Skin of body (tissue), 2 donors: Measurements from ENCODE around the gene GALNT17. TPM values are rescaled to one million over a fixed set of nuclear protein-coding genes. Genes with fewer than 3 reads are reported as not detected.
A peak's percentile ranks its signal among the peaks of the same experiment; 100 is the strongest.

ENCODE experiments used
- DNase-seq: peaks from one replicate; lab custom pipeline; 2025; lab: John Stamatoyannopoulos, UW
- total RNA-seq: library from RNA; depleted of rRNA; stranded (reverse); fragments of >200 nt; gene quantifications from one replicate; pipeline ENCODE4 v1.2.3, GENCODE V29; 2014

GALNT17 gene
- total RNA-seq: 6.3 TPM

DNA sequence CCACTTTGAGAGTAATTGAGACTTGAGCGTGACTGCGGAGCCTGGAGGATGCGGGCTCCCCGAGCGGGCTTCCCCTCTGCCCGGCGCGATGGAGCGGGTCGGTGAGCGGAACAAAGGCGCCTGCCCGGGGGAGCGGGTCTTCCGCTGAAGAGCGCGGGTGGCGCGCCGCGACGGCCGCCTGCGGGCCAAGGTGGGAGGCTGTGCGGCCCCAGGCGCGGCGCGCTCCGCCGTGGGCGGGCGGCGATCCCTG is at the start of gene GALNT17:
TSS of gene GALNT17 (plus strand) at position 18 of the 250 bp plus-strand sequence.
- no peak for DNase-seq

GRCh38 chr7:71095266-71095860 is 36.6 kb upstream of the GALNT17 start:
- DNase-seq: no peak

- DNase-seq: no peak
These were observed 35.6 kb upstream of the GALNT17 start for GRCh38 chr7:71096351-71096750.

DNA sequence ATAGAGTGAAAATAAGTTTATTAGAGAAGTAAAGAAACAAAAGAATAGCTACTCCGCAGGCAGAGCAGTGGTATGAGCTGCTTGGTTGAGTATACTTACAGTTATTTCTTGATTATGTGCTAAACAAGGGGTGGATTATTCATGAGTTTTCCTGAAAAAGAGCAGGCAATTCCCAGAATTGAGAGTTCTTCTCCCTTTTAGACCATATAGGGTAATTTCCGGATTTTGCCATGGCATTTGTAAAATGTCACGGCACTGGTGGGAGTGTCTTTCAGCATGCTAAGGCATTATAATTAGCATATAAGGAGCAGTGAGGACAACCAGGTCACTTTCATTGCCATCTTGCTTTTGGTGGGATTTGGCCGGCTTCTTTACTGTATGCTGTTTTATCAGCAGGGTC is 25.7 kb upstream of the GALNT17 start:
- DNase-seq: no peak

- DNase-seq: no peak
These were observed 19.5 kb upstream of the GALNT17 start for GRCh38 chr7:71112436-71112835.

- DNase-seq: no peak
These were observed 11.8 kb upstream of the GALNT17 start for GRCh38 chr7:71120096-71120495.

GRCh38 chr7:71129126-71129525 is 2.8 kb upstream of the GALNT17 start:
- DNase-seq: no peak

- peak; percentile 1 for DNase-seq
These were observed 1.8 kb upstream of the GALNT17 start for GRCh38 chr7:71130031-71130679.

DNA sequence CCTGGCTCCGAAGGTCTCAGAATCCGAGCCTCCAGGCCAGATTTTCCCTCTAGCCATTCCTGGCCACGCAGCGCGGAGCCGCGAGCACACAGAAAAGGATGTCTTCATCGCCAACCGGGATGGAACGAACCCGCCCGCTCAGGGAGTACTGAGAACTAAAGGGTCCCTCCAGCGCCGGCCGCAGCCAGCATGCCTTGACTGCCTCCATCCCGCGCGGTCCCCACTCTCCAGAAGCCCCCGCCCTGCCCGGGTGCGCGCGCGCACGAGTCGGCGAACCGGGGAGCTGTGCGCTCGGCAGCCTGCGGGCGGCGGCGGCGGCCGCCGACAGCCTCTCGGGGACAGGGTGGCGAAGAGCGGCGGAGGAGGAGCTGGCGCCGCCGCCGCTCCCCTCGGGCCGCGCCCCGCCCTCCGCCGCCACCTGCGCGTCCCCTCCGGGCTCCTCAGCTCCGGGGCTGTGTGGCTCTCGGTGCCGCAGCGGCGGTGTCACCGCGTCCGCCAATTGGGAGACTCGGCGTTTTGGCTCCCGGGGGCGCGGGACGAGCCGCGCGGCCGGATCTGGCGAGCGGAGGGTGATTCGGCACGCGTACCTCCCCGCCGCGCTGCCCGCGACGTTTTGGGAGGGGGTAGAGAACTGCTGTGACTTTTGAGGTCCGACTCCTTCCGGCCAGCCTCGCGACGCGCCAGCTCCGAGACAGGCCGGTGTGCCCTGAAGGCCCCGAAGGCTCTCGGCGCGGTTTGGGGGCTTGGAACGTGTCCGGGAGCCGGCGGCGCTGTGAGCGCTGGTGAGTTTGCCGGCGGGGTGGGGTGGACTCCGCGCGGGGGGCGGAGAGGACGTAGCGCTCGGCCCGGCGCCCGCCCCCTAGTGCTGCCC is 453 bp upstream of the GALNT17 start:
- DNase-seq: peak; percentile 38

DNA sequence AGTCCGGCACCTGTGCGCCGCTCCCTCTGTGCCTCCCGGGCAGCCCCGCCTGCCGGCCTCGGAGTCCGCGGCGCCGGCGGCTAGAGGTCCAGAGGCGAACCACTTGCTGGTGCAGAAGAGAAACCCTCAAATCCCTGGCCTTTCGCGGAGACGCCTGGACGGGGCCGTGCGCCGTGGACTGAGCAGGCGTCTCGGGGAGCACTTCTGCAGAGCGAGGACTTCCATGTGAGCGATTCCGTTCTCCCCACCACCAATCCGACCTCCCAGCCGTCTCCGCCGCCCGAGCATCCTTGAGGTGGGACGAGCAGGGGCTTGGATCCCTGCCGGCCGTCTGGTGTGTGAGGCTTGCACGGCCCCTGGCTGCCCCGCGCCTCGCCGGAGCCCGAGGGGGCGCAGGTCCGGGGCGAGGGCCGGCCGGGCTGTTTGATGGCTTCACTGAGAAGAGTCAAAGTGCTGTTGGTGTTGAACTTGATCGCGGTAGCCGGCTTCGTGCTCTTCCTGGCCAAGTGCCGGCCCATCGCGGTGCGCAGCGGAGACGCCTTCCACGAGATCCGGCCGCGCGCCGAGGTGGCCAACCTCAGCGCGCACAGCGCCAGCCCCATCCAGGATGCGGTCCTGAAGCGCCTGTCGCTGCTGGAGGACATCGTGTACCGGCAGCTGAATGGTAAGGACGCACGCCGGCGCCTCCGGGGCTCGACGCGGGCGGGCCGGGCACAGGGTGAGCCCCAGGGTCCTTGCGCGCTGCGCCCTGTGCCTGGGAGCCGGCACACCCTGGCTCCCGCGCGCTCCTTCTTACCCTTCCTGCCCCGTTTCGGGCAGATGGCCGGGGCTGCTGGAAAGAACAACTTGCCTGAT is 660 bp downstream of the GALNT17 start:
- DNase-seq: no peak

- DNase-seq: peak; percentile 2
These were observed 1.3 kb downstream of the GALNT17 start for GRCh38 chr7:71133232-71133622.

GRCh38 chr7:71133856-71134255 is 1.9 kb downstream of the GALNT17 start:
- peak; percentile 77 for DNase-seq

- peak; percentile 28 for DNase-seq
These were observed 3.2 kb downstream of the GALNT17 start for GRCh38 chr7:71135116-71135515.

DNA sequence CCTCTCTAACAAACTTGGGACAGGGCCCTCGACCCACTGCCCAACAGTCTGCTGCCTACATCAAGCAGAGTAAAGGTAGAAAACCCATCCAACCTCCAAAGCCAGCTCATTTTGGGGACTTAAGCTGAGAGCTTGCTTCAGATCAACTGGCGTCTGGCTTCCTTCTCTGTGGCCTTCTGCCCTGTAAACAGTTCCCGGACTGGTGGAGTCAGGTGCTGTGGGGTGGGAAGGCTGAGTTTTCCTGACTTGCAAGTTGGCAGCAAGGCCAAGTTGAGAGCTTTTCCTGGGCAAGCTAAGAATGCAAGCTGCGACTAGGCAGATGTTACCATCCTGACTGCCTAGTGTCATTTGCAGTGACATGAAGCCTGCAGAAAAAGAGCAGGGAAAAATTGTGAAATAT is 3.7 kb downstream of the GALNT17 start:
- peak; percentile 0 for DNase-seq

GRCh38 chr7:71137479-71137878 is 5.5 kb downstream of the GALNT17 start:
- no peak for DNase-seq

GRCh38 chr7:71140264-71140663 is 8.3 kb downstream of the GALNT17 start:
- no peak for DNase-seq

GRCh38 chr7:71144963-71145362 is 13.0 kb downstream of the GALNT17 start:
- no peak for DNase-seq

DNA sequence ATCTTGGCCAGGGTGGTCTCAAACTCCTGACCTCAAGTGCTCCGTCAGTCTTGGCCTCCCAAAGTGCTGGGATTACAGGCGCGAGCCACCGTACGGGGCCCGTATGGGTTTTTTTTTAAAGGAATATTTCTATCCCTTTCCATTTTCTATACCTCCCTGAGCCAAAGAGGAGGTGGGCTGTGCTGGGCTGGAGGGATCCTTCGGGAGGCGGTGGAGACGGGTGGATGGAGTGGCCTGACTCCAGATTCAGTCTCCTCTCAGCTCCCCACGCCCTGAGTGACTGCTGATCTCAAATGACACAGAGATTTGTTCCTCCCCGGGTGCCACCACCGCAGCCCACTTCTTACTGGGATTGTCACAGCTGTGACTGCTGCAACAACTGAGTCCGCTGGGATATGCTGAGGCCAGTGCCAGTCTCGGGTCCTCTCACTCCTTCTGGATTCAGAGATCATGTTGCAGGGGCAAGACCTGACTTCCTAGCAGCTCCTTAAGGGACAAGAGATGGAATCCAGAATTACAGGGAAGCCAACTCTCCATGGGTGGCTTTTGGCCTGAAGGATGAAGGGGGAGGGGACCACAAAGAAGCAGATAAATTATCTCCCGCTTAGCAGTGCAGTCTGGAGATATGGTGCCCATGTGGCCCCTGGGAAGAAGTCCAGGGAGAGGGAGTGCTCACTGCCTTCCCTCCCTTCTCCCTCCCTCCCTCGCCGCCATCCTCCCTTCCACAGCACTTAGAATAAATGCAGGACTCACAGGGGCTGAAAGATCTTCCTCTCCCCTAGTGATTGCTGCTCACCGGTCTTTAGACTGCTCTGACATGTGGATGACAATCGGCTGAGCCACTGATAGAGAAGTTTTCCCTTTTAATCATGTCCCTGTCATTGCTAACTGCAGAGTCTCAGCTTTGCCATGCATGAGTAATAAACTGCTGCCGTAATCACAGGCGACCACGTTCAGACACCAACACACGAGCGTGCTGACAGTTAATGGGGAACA is 14.3 kb downstream of the GALNT17 start:
- DNase-seq: peak; percentile 11

DNA sequence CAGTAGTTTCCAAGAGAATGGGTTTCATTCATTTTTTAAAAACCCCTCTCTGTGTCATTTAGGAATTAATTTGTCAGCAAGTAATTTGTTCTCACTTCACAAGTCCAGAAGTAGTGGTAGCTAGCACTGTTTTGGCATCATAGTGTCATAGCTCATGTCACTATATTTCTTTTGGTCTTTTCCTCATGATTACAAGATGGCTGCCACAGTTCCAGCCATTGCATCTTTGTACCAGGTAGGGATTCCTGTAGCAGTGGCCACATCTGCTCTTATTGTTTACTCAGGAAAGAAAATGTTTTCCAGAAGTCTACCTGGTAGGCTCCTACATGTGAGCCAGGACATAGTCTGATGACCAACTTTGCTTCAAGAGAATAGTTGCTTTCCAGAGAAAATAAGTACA is 16.2 kb downstream of the GALNT17 start:
- no peak for DNase-seq

DNA sequence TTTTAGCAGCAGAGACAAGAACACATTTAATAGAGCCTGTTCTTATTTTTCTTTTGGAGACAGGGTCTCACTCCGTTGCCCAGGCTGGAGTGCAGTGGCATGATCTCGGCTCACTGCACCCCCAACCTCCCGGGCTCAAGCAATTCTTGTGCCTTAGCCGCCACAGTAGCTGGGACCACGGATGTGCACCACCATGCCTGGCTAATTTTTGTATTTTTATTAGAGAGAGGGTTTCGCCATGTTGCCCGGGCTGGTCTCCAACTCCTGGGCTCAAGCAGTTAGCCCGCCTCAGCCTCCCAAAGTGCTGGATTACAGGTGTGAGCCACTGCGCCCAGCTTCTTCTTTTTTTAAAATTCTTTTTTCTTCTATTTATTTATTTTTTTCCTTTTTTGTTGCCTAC is 23.3 kb downstream of the GALNT17 start:
- DNase-seq: no peak

DNA sequence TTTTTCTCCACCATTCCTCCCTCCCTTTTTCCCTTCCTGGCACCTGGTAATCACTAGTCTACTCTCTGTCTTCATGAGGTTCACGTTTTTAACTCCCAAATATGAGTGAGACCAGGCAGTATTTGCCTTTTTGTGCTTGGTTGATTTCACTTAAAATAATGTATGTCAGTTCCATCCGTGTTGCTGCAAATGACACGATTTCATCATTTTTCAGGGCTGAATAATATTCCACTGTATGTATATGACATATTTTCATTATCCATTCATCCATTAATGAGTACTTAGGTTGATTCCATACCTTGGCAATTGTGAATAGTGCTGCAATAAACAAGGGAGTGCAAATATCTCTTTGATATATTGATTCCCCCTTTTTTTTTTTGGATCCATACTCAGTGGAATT is 25.8 kb downstream of the GALNT17 start:
- no peak for DNase-seq
